GM12878 (cell line): Measurements from ENCODE around the gene ETV6. TPM values are rescaled to one million over a fixed set of nuclear protein-coding genes. Genes with fewer than 3 reads are reported as not detected.

Experiments
- DPF2 ChIP-seq: fragments of 450-650 bp; IDR thresholded peaks from 2 replicates; pipeline ENCODE4 v1.6.1; 2017; ENCODE audit warnings: mild to moderate bottlenecking
- FOS ChIP-seq: IDR thresholded peaks from 3 replicates; pipeline ENCODE4 v1.6.1; 2011; ENCODE audit warnings: borderline replicate concordance; ENCODE audit not compliant: insufficient read length; ENCODE audit errors: extremely low read depth
- HDAC2 ChIP-seq: fragments of 200-600 bp; sonication (generic); IDR thresholded peaks from 2 replicates; pipeline ENCODE4 v1.6.1; 2017
- IKZF2 ChIP-seq, 2 experiments: fragments of 450-650 bp; IDR thresholded peaks; 2 replicates each; pipeline ENCODE4 v1.6.1; 2017; ENCODE audit warnings: mild to moderate bottlenecking in 2 of 2, moderate library complexity in 2 of 2
- IRF3 ChIP-seq: fragments of 450-650 bp; IDR thresholded peaks from 2 replicates; pipeline ENCODE4 v1.6.1; 2014; ENCODE audit warnings: mild to moderate bottlenecking
- MAX ChIP-seq: IDR thresholded peaks from 2 replicates; pipeline ENCODE4 v1.6.1; 2012; ENCODE audit warnings: low read depth, low read length, improper control_type of control experiment
- NBN ChIP-seq: fragments of 450-650 bp; IDR thresholded peaks from 2 replicates; pipeline ENCODE4 v1.6.1; 2016
- SMARCA5 ChIP-seq: fragments of 450-650 bp; IDR thresholded peaks from 2 replicates; pipeline ENCODE4 v1.6.1; 2017; ENCODE audit warnings: mild to moderate bottlenecking
- TBL1XR1 ChIP-seq: IDR thresholded peaks from 2 replicates; pipeline ENCODE4 v1.6.1; 2012; ENCODE audit warnings: low read depth, low read length, improper control_type of control experiment
- USF2 ChIP-seq: IDR thresholded peaks from 2 replicates; pipeline ENCODE4 v1.6.1; 2011; ENCODE audit warnings: low read depth, low read length, improper control_type of control experiment, borderline replicate concordance
- YBX1 ChIP-seq: fragments of 450-650 bp; IDR thresholded peaks from 2 replicates; pipeline ENCODE4 v1.6.1; 2016; ENCODE audit warnings: antibody characterized with exemption
- ZBTB11 ChIP-seq: fragments of 450-650 bp; formaldehyde crosslinking; IDR thresholded peaks from 2 replicates; pipeline ENCODE4 v1.5.0; 2022; ENCODE audit warnings: mild to moderate bottlenecking, missing genetic modification characterization
- ZBTB40 ChIP-seq: fragments of 450-650 bp; IDR thresholded peaks from 2 replicates; pipeline ENCODE4 v1.6.1; 2016; ENCODE audit warnings: mild to moderate bottlenecking, moderate library complexity, borderline replicate concordance
- ZNF687 ChIP-seq: fragments of 450-650 bp; IDR thresholded peaks from 2 replicates; pipeline ENCODE4 v1.6.1; 2017; ENCODE audit warnings: mild to moderate bottlenecking, moderate library complexity
- ZSCAN29 ChIP-seq: fragments of 450-650 bp; IDR thresholded peaks from 2 replicates; pipeline ENCODE4 v1.6.1; 2017; ENCODE audit warnings: mild to moderate bottlenecking, moderate library complexity
- polyA plus RNA-seq, 11 experiments: library from polyadenylated mRNA; depleted of rRNA in 4 of 11; unstranded in 6 of 11; stranded (reverse) in 5 of 11; fragments of >200 nt; fragmentation: Nextera tagmentation in 4 of 11; fragmentation: Illumina TruSeq in 1 of 11; extraction: Ambion mirVana in 4 of 11; extraction: Trizol in 1 of 11; gene quantifications; 1 replicate in 1 of 11; 2 replicates in 10 of 11; pipeline versions ENCODE4 v1.2.1 to v1.2.3, GENCODE V29; 2011 to 2016; ENCODE audit warnings: inconsistent platforms in 2 of 11, missing spikeins in 2 of 11, low read depth in 1 of 11
- total RNA-seq, 4 experiments: library from RNA; depleted of rRNA in 3 of 4; stranded (reverse); fragments of >200 nt in 3 of 4; fragmentation: Illumina TruSeq in 1 of 4; extraction: Trizol in 1 of 4; gene quantifications; 2 replicates each; pipeline versions ENCODE4 v1.2.1 to v1.2.3, GENCODE V29; 2013 to 2021

The ETV6 gene
- total and polyA plus RNA-seq, 10 of the 15 experiments (the other 5 are each of a cell fraction or from before 2014, with no cell fraction given) = 6.6 to 74.8 (median 24.6) TPM

GRCh38 chr12:11811008-11811407 is 161.5 kb downstream of the ETV6 start (continued):
- TF ChIP-seq ZNF687 (peak; percentile 41; the same call in 1 of the 2 replicates), SMARCA5 (no peak), MAX (no peak), USF2 (no peak), ZBTB11 (CRISPR knock-in tag) (no peak), TBL1XR1 (no peak), NBN (no peak), YBX1 (no peak), IRF3 (no peak), ZBTB40 (no peak), DPF2 (no peak), ZSCAN29 (no peak), HDAC2 (no peak), IKZF2 (IDR thresholded peaks at IDR 0.05) (no peak), FOS (no peak)
